Gastrocnemius medialis (tissue), 4 donors: ENCODE data around the gene PGK1. TPM values are rescaled to one million over a fixed set of nuclear protein-coding genes. Genes with fewer than 3 reads are reported as not detected.
"Not testable (repeated sequence)": the region's sequence is repeated elsewhere in the genome, so short reads cannot be mapped to it uniquely, and the experiment has no call there.

Experiments
- ATAC-seq, 2 donors: fragments of 150-250 bp; one replicate each; pipeline ENCODE4 v1.9.1; 2016
- DNase-seq, 2 donors: peaks; one replicate each; pipeline ENCODE4 v3.0.0-alpha.2; 2019
- H3K27ac ChIP-seq, 4 donors: fragments of 200-600 bp; sonication (generic); 1 replicate in 1 of 4; 2 replicates in 3 of 4; pipeline ENCODE4 v1.5.1; 2016 to 2018; ENCODE audit warnings: mild to moderate bottlenecking in 2 of 4, moderate library complexity in 1 of 4
- H3K27me3 ChIP-seq, 3 donors: fragments of 200-600 bp; sonication (generic) in 2 of 3; 1 replicate in 1 of 3; 2 replicates in 2 of 3; pipeline versions ENCODE4 v1.5.1 to v1.6.0; 2016 to 2019; ENCODE audit warnings: mild to moderate bottlenecking in 1 of 3, moderate library complexity in 1 of 3
- H3K36me3 ChIP-seq, 2 donors: fragments of 200-600 bp; sonication (generic) in 1 of 2; one replicate each; pipeline ENCODE4 v1.5.1; 2017 to 2018
- H3K4me1 ChIP-seq, 2 donors: fragments of 200-600 bp; sonication (generic) in 1 of 2; one replicate each; pipeline ENCODE4 v1.5.1; 2016 to 2017; ENCODE audit warnings: mild to moderate bottlenecking in 2 of 2
- H3K4me3 ChIP-seq, 4 donors: fragments of 200-600 bp; sonication (generic) in 3 of 4; 1 replicate in 1 of 4; 2 replicates in 3 of 4; pipeline ENCODE4 v1.5.1; 2016 to 2019; ENCODE audit warnings: mild to moderate bottlenecking in 2 of 4
- H3K9me3 ChIP-seq, 3 donors: fragments of 200-600 bp; sonication (generic) in 2 of 3; 1 replicate in 1 of 3; 2 replicates in 2 of 3; pipeline ENCODE4 v1.5.1; 2016 to 2019
- CTCF ChIP-seq, 5 experiments: fragments of 450-650 bp in 3 of 5; fragments of 200-600 bp in 2 of 5; sonication (generic) in 2 of 5; IDR thresholded peaks in 4 of 5; conservative IDR thresholded peaks in 1 of 5; 1 replicate in 4 of 5; 2 replicates in 1 of 5; pipeline ENCODE4 v1.5.1; 2016 to 2019; ENCODE audit warnings: antibody characterized with exemption in 5 of 5, mild to moderate bottlenecking in 3 of 5, moderate library complexity in 3 of 5
- POLR2A ChIP-seq, 2 donors: fragments of 450-650 bp; IDR thresholded peaks; one replicate each; pipeline ENCODE4 v1.6.1; 2017; ENCODE audit warnings: antibody characterized with exemption in 2 of 2, mild to moderate bottlenecking in 2 of 2, moderate library complexity in 2 of 2
- in situ Hi-C, 4 donors: fragments of 200-750 bp; cut with MboI; loops; one replicate each; pipeline versions ENCODE4 v1.15.0 to v1.8.0; 2017; ENCODE audit warnings: low sequenced_read_pairs in 4 of 4
- intact Hi-C: fragments of 100-400 bp; cut with DNase I; formaldehyde crosslinking; loops from one replicate; pipeline ENCODE4 v1.15.1; 2023; ENCODE audit warnings: low total_unique reads
- total RNA-seq, 4 donors: library from RNA; depleted of rRNA; stranded (reverse); fragments of >200 nt; gene quantifications; one replicate each; pipeline versions ENCODE4 v1.1.0 to v1.2.3, GENCODE V29; 2016

Gene PGK1
- total RNA-seq, 4 donors from 2014 or later = 220 to 392 (median 310) TPM

GRCh38 chrX:78139160-78140123 is 35.4 kb downstream of the PGK1 start, which contains the start of gene TAF9B:
TSS of gene TAF9B (minus strand) at chrX:78139650. CDS start at chrX:78139611, 39 bp downstream.
- ATAC-seq (peak; percentile 94 to 95), DNase-seq (peak; percentile 50 to 78)
- in situ Hi-C loops = no loop called here
- Histone ChIP-seq H3K27ac (peak within 1 kb of the TSS; percentile 67 to 81 (median 72)), H3K9me3 (no peaks in the 10 kb centered on the region), H3K27me3 (peaks cover 0 to 2% (median 0%) of the 10 kb centered on the region in 3 donors), H3K4me3 (peak within 1 kb of the TSS; percentile 62 to 79 (median 75)), H3K4me1 (no peaks in the 10 kb centered on the region), H3K36me3 (no peaks in the 10 kb centered on the region)
- intact Hi-C loops = loop anchor here (1.0 kb wide), 1 partner anchor 34 kb away; no protein-coding TSS in a partner anchor
- peak; percentile 22 to 50 for TF ChIP-seq POLR2A (IDR thresholded peaks at IDR 0.05)
- no peak for TF ChIP-seq CTCF (IDR thresholded peaks at IDR 0.05 in 4 of 5, conservative IDR thresholded peaks at IDR 0.05 in 1 of 5)

GRCh38 chrX:78140206-78140605 is 36.2 kb downstream of the PGK1 start:
- Histone ChIP-seq H3K27ac (no peak overlapping the region), H3K4me1 (no peaks in the 10 kb centered on the region), H3K36me3 (no peaks in the 10 kb centered on the region), H3K27me3 (peaks cover 0 to 2% (median 0%) of the 10 kb centered on the region in 3 donors), H3K4me3 (peak overlapping the region in 1 of 4 donors; percentile 77), H3K9me3 (no peaks in the 10 kb centered on the region)
- in situ Hi-C loops = no loop called here
- intact Hi-C loops = no loop called here
- ATAC-seq (no peak), DNase-seq (no peak)
- TF ChIP-seq CTCF (IDR thresholded peaks at IDR 0.05 in 4 of 5, conservative IDR thresholded peaks at IDR 0.05 in 1 of 5) (no peak), POLR2A (IDR thresholded peaks at IDR 0.05) (no peak)

GRCh38 chrX:78147002-78147540 is 43.0 kb downstream of the PGK1 start:
- intact Hi-C loops, ATAC-seq: not testable (repeated sequence)

GRCh38 chrX:78157373-78157772 is 53.3 kb downstream of the PGK1 start:
- in situ Hi-C loops, ATAC-seq, intact Hi-C loops: not testable (repeated sequence)

More at GRCh38 chrX:78147002-78147540, 43.0 kb downstream of the PGK1 start:
- H3K4me3 ChIP-seq, H3K36me3 ChIP-seq, H3K9me3 ChIP-seq, H3K27ac ChIP-seq, H3K27me3 ChIP-seq, DNase-seq, in situ Hi-C loops, H3K4me1 ChIP-seq: not testable (repeated sequence)

GRCh38 chrX:78157846-78158245 is 53.8 kb downstream of the PGK1 start:
- H3K27ac ChIP-seq, ATAC-seq, H3K9me3 ChIP-seq, H3K4me3 ChIP-seq, in situ Hi-C loops, H3K27me3 ChIP-seq, H3K4me1 ChIP-seq, H3K36me3 ChIP-seq, intact Hi-C loops, DNase-seq: not testable (repeated sequence)

More at GRCh38 chrX:78157373-78157772, 53.3 kb downstream of the PGK1 start:
- H3K27ac ChIP-seq, H3K4me1 ChIP-seq, H3K27me3 ChIP-seq, H3K9me3 ChIP-seq, H3K36me3 ChIP-seq, DNase-seq, H3K4me3 ChIP-seq: not testable (repeated sequence)

GRCh38 chrX:78160711-78161110 is 56.7 kb downstream of the PGK1 start:
- DNase-seq, H3K27ac ChIP-seq, H3K9me3 ChIP-seq, H3K4me3 ChIP-seq, ATAC-seq, H3K36me3 ChIP-seq, intact Hi-C loops, in situ Hi-C loops, H3K27me3 ChIP-seq, H3K4me1 ChIP-seq: not testable (repeated sequence)

- H3K9me3 ChIP-seq, DNase-seq, in situ Hi-C loops, H3K4me3 ChIP-seq, ATAC-seq, intact Hi-C loops, H3K27me3 ChIP-seq, H3K36me3 ChIP-seq, H3K27ac ChIP-seq, H3K4me1 ChIP-seq: not testable (repeated sequence)
Observed at GRCh38 chrX:78163175-78163574, 59.1 kb downstream of the PGK1 start.
